SH-SY5Y (cell line): ENCODE data around the gene COPZ1.

ENCODE experiments used
- GATA2 ChIP-seq: IDR thresholded peaks from 2 replicates; pipeline ENCODE4 v1.6.1; 2011; ENCODE audit warnings: mild to moderate bottlenecking, low read depth, low read length
- GATA3 ChIP-seq: IDR thresholded peaks from 2 replicates; pipeline ENCODE4 v1.6.1; 2011; ENCODE audit warnings: low read depth, mild to moderate bottlenecking, low read length, moderate library complexity

DNA sequence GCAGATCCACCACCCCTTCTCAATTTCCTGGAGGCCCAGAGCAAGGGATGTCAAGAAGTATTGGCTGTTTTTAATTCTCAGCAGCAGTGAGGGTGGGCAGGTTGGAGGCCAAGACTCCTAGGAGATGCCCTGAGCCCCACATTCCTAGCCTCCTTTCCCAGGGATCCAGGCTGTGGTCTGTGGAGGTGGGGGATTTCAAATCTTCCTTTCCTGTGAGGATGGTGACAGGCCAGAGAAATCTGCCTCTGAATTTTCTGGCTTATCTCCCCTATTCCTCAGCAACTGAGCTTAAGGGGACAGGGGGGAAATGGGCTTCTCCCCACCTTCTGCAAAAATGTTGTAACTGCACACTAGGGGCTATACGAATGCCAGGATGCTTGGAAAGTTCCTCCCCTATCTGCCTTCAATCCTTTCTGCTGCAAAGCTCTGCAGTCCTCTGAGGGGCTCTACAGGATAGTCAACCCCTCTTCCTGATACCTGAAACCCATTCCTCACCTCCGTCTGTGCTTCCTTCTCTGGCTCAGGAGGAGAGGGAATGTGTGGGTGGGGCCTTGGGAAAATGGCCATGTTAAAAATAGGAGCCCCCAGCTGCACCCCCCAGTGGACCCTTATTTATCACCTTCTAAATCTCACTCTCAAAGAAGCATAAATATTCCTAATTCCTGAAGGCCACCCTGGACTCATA lies 32.7 kb downstream of the COPZ1 start:
- TF ChIP-seq GATA3 (no peak), GATA2 (no peak)
